Activated CD8-positive, alpha-beta T cell treated with anti-CD3 and anti-CD28 coated beads for 36 hours (primary cell): Measurements from ENCODE around the gene ATF7. TPM values are rescaled to one million over a fixed set of nuclear protein-coding genes. Genes with fewer than 3 reads are reported as not detected.

Experiments used
- ATAC-seq: fragments of 200-7000 bp; cut with Tn5 transposase; one replicate; pipeline ENCODE4 v1.10.0; 2021; ENCODE audit warnings: mild to moderate bottlenecking, moderate library complexity
- CTCF ChIA-PET: fragments of 350-600 bp; sonication (Branson Sonifier 250); formaldehyde crosslinking; loops from one replicate; lab custom pipeline; 2021; ENCODE audit warnings: antibody characterized with exemption; lab: Charles Lee
- POLR2A ChIA-PET: fragments of 350-600 bp; sonication (Branson Sonifier 250); formaldehyde crosslinking; loops from one replicate; lab custom pipeline; 2021; ENCODE audit warnings: antibody characterized with exemption; lab: Charles Lee
- DNase-seq: peaks from one replicate; pipeline ENCODE4 v3.0.0-alpha.2; 2020
- H3K27ac Mint-ChIP-seq: one replicate; pipeline ENCODE4 v1.8.0; 2021; ENCODE audit warnings: mild to moderate bottlenecking, mixed read lengths
- H3K27me3 Mint-ChIP-seq: one replicate; pipeline ENCODE4 v1.8.0; 2021; ENCODE audit warnings: mixed read lengths
- H3K36me3 Mint-ChIP-seq: one replicate; pipeline ENCODE4 v1.8.0; 2021; ENCODE audit warnings: low read depth, mixed read lengths
- H3K4me1 Mint-ChIP-seq: one replicate; pipeline ENCODE4 v1.8.0; 2021; ENCODE audit warnings: low read depth, mixed read lengths
- H3K4me3 Mint-ChIP-seq: one replicate; pipeline ENCODE4 v1.8.0; 2021; ENCODE audit warnings: mild to moderate bottlenecking, moderate library complexity, mixed read lengths
- H3K9me3 Mint-ChIP-seq: one replicate; pipeline ENCODE4 v1.8.0; 2021; ENCODE audit warnings: mixed read lengths
- intact Hi-C: fragments of 100-400 bp; cut with micrococcal nuclease; formaldehyde crosslinking; loops from one replicate; pipeline ENCODE4 v1.10.0; 2022
- total RNA-seq, 2 experiments: library from RNA; stranded (reverse); gene quantifications; one replicate each; pipeline ENCODE4 v1.2.3, GENCODE V29; 2021
- TF ChIP-seq, protein P1 (sequence below): fragments of 200-600 bp; IDR thresholded peaks from one replicate; pipeline ENCODE4 v1.8.0; 2022; ENCODE audit warnings: antibody characterized with exemption, mild to moderate bottlenecking

ATF7 gene
- total RNA-seq, 2 experiments from 2014 or later, result 22.0 to 22.6 TPM

DNA sequence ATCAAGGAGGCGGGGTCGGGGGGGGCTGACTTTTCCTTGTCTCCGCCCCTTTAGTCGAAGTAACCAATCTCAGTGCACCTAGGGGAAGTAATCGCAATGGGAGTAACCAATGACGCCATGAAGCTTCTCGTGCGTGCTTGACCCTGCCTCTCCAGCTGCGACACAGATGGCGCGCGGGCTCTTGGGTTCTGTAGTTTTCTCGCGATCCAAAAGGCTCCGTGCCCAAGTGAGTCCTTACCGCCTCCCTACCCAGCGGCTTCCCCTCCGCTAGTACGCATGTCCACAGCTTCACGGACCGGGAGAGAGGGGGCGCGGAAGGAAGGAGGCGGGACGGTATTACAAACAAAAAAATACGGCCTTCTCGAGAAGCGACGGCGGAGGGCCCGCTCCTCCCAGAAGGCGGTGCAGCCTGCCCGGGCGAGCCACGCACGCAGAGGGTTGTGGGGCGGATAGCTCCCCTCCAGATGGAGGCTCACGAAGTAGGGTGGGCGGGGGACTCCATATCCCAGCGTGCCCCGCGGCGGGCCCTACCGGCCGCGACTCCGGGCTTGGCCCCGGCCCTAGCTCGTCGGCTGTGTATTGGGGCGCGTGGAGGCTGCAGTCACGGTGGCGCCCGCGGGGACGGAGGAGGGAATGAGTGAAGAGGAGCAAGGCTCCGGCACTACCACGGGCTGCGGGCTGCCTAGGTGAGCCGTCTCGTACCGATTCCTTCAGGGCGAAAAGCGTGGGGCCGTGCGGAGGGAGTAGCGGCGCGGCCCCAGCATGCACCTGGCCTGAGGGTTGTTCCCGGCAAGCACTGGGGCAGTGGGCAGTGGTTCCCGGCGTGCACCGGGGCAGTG lies 125.2 kb downstream of the ATF7 start, which contains the start of gene TARBP2:
TSS of gene TARBP2 (plus strand) at position 508 of the 839 bp plus-strand sequence. CDS start at position 634, 126 bp downstream.
- Mint-ChIP-seq H3K36me3 (peaks cover 3% of the 10 kb centered on the region), H3K4me1 (peaks cover 39% of the 10 kb centered on the region), H3K4me3 (peak within 1 kb of the TSS; percentile 76), H3K27me3 (no peaks in the 10 kb centered on the region), H3K9me3 (no peaks in the 10 kb centered on the region), H3K27ac (peak within 1 kb of the TSS; percentile 94)
- CTCF ChIA-PET, result interaction anchor here (0.9 to 1.9 kb wide), 9 partner anchors 8 to 182 kb away, joined by 3 to 8 read pairs (median 5); partner anchors contain the start of genes AAAS and ATP5MC2
- POLR2A ChIA-PET, result interaction anchor here (0.9 to 54.1 kb wide), 9 partner anchors 8 to 201 kb away, joined by 3 to 1494 read pairs (median 4); partner anchors contain the start of genes AAAS, ATP5MC2, MYG1 and PCBP2
- DNase-seq (peak; percentile 98), ATAC-seq (peak; percentile 81)
- TF ChIP-seq, protein P1, sequence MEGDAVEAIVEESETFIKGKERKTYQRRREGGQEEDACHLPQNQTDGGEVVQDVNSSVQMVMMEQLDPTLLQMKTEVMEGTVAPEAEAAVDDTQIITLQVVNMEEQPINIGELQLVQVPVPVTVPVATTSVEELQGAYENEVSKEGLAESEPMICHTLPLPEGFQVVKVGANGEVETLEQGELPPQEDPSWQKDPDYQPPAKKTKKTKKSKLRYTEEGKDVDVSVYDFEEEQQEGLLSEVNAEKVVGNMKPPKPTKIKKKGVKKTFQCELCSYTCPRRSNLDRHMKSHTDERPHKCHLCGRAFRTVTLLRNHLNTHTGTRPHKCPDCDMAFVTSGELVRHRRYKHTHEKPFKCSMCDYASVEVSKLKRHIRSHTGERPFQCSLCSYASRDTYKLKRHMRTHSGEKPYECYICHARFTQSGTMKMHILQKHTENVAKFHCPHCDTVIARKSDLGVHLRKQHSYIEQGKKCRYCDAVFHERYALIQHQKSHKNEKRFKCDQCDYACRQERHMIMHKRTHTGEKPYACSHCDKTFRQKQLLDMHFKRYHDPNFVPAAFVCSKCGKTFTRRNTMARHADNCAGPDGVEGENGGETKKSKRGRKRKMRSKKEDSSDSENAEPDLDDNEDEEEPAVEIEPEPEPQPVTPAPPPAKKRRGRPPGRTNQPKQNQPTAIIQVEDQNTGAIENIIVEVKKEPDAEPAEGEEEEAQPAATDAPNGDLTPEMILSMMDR, result no peak
- intact Hi-C loops, result loop anchor here (10.0 kb wide), 1 partner anchor 146 kb away; no protein-coding TSS in a partner anchor

DNA sequence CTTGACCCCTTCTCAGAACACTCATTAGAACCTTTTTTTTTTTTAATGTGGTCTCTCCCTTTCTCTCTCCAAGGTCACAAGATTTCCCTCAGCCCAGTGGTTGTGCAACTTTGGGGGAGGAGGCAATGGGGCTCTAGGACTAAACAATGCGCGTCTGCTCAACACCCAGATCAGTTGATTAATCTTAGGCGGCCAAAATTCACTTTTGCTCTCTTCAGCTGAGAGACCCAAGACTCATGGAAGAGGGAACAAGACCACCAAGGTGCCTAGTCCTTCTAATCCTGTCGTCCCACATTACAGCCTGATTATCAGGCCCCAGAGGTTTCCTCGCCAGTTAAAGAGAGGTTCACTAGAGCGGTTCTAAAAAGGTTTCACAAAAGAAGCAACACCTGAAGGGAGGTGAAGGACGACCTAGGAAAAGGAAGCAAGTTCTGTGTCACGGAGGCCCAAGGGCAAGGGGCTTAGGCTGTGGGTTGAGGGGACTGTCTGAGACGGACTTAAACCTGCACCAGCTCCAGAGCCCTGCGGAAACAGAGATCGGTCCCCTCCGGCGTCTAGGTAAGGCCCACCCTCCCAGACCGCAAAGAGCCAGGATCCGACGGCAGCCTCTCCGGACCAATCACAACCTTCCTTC lies 125.9 kb downstream of the ATF7 start:
- peaks cover 39% of the 10 kb centered on the region for H3K4me1 Mint-ChIP-seq

DNA sequence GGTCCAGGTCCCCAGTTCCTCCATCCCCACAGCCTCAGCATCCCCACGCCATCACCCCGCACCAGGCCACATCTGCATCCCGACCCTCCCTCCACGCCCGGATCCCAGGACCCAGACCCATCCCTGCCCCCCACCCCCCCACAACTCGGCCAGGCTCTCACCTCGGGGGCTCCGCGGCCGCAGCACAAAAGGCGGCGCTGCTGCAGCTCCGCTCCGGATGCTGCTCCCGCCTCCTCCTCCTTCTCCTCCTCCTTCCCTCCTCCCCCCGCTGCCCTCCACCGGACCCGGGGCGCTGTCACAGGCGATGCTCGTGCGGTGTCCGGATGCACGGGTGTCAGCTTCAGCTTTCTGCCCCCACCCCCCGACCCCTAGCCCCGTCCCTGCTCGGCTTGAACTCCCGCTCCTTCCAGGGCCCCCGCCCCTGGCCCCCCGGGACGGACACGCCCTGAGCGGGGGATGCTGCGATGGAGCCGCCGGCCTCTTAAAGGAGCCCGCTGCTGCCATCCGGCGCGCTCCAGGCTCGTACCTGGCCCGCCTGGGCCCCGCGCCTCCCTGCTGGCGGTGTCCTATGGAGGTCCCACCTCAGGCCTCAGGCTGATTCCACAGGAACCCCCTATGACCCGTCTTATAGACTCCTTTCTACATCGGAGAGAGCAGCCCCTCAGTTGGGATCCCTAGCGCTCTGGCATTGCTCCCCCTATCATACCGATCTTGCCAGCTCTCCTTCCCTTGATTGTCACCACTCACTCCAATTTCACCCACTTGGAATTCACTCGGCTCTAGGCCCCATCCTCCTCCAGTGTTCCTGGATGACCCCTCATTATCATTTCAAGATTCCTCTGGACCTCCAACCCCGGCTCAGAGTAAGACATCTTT lies 126.7 kb downstream of the ATF7 start, which contains the start of gene MAP3K12:
TSS of gene MAP3K12 (minus strand) at position 193 of the 876 bp plus-strand sequence. CDS start 12,067 bp downstream, outside the sequence.
- TF ChIP-seq, protein P1, result no peak
- CTCF ChIA-PET, result interaction anchor here (1.1 to 2.5 kb wide), 5 partner anchors 9 to 147 kb away, joined by 4 to 11 read pairs (median 5); no protein-coding TSS in a partner anchor
- Mint-ChIP-seq H3K36me3 (no peaks in the 10 kb centered on the region), H3K4me3 (peak within 1 kb of the TSS; percentile 76), H3K27ac (peak within 1 kb of the TSS; percentile 94), H3K4me1 (peaks cover 37% of the 10 kb centered on the region), H3K27me3 (no peaks in the 10 kb centered on the region), H3K9me3 (no peaks in the 10 kb centered on the region)
- DNase-seq, result peak; percentile 76
- peak; percentile 11 for ATAC-seq
- intact Hi-C loops, result loop anchor here (10.0 kb wide), 1 partner anchor 145 kb away; no protein-coding TSS in a partner anchor
- POLR2A ChIA-PET, result interaction anchor here (0.6 to 54.1 kb wide), 4 partner anchors 9 to 180 kb away, joined by 3 to 1494 read pairs (median 6); partner anchors contain the start of gene PCBP2

More for the DNA sequence above, 125.9 kb downstream of the ATF7 start:
- Mint-ChIP-seq H3K9me3 (no peaks in the 10 kb centered on the region), H3K36me3 (no peaks in the 10 kb centered on the region), H3K27ac (peak overlapping the region; percentile 94), H3K27me3 (no peaks in the 10 kb centered on the region), H3K4me3 (peak overlapping the region; percentile 76)
- TF ChIP-seq, protein P1, result no peak
- DNase-seq (no peak), ATAC-seq (no peak)
- ChIA-PET CTCF (interaction anchor here (0.9 to 1.9 kb wide), 8 partner anchors 9 to 179 kb away, joined by 3 to 8 read pairs (median 5); partner anchors contain the start of genes AAAS and ATP5MC2), POLR2A (interaction anchor here (0.6 to 54.1 kb wide), 8 partner anchors 10 to 201 kb away, joined by 3 to 1494 read pairs (median 4); partner anchors contain the start of genes ATP5MC2, MYG1 and PCBP2)
- intact Hi-C loops, result loop anchor here (10.0 kb wide), 1 partner anchor 145 kb away; no protein-coding TSS in a partner anchor

DNA sequence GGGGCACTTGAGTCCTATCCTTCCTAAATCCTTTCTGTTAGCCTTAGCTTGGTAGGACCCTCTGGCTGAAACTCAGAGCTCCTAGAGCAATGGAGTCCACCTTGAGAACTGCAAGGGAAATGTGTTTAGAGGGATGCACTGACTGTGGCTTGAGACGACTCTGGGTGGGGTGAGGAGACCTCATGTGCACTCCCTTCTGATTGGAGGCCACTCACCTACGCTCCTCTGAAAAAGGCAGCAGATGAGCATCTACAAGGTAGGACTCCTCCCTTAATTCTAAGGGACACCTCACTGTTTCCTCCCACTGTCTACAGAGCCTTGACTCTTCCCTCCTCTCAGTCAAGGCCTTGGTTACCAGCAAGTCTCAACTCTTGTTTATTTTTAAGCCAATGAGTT lies 127.9 kb downstream of the ATF7 start:
- no peaks in the 10 kb centered on the region for H3K27me3 Mint-ChIP-seq
- H3K4me1 Mint-ChIP-seq, result peaks cover 42% of the 10 kb centered on the region
- POLR2A ChIA-PET, result interaction anchor here (1.0 to 54.1 kb wide), 2 partner anchors 8 to 31 kb away, joined by 3 to 1494 read pairs; partner anchors contain the start of gene PCBP2
- ATAC-seq (no peak), DNase-seq (peak; percentile 30)
- H3K27ac Mint-ChIP-seq, result peak overlapping the region; percentile 81
- TF ChIP-seq, protein P1, result no peak
- intact Hi-C loops, result no loop called here
- H3K9me3 Mint-ChIP-seq, result no peaks in the 10 kb centered on the region
- CTCF ChIA-PET, result interaction anchor here (1.0 to 2.5 kb wide), 4 partner anchors 10 to 25 kb away, joined by 3 to 11 read pairs (median 6); no protein-coding TSS in a partner anchor
- H3K4me3 Mint-ChIP-seq, result peak overlapping the region; percentile 76
- no peaks in the 10 kb centered on the region for H3K36me3 Mint-ChIP-seq
